Breast epithelium (tissue), 4 donors: Measurements from ENCODE around the gene PLXNA4. TPM values are rescaled to one million over a fixed set of nuclear protein-coding genes. Genes with fewer than 3 reads are reported as not detected.

ENCODE experiments used
- DNase-seq, 2 donors: peaks; one replicate each; pipeline ENCODE4 v3.0.0-alpha.2; 2019; ENCODE audit warnings: low spot score in 2 of 2
- H3K27ac ChIP-seq, 2 donors: fragments of 200-600 bp; sonication (generic) in 1 of 2; one replicate each; pipeline ENCODE4 v1.5.1; 2016 to 2019; ENCODE audit warnings: mild to moderate bottlenecking in 1 of 2
- H3K27me3 ChIP-seq, 2 donors: fragments of 200-600 bp; sonication (generic) in 1 of 2; one replicate each; pipeline versions ENCODE4 v1.5.1 to v1.6.0; 2017 to 2019; ENCODE audit warnings: control low read depth in 1 of 2, mild to moderate bottlenecking in 1 of 2
- H3K36me3 ChIP-seq: fragments of 200-600 bp; one replicate; pipeline ENCODE4 v1.5.1; 2019
- H3K4me1 ChIP-seq, 2 donors: fragments of 200-600 bp; sonication (generic); one replicate each; pipeline ENCODE4 v1.5.1; 2016 to 2019; ENCODE audit warnings: control low read depth in 1 of 2
- H3K4me3 ChIP-seq, 3 donors: fragments of 200-600 bp; sonication (generic); 1 replicate in 2 of 3; 2 replicates in 1 of 3; pipeline ENCODE4 v1.5.1; 2016 to 2019; ENCODE audit warnings: mild to moderate bottlenecking in 3 of 3, moderate library complexity in 2 of 3
- H3K9me3 ChIP-seq, 2 donors: fragments of 200-600 bp; sonication (generic) in 1 of 2; one replicate each; pipeline ENCODE4 v1.5.1; 2016 to 2019; ENCODE audit warnings: control low read depth in 1 of 2
- CTCF ChIP-seq, 3 donors: fragments of 450-650 bp; IDR thresholded peaks; one replicate each; pipeline ENCODE4 v1.5.1; 2016 to 2017; ENCODE audit warnings: antibody characterized with exemption in 3 of 3, mild to moderate bottlenecking in 3 of 3, moderate library complexity in 3 of 3
- POLR2A ChIP-seq: fragments of 450-650 bp; IDR thresholded peaks from one replicate; pipeline ENCODE4 v1.6.1; 2016; ENCODE audit warnings: antibody characterized with exemption, mild to moderate bottlenecking, moderate library complexity
- POLR2AphosphoS5 ChIP-seq, 3 donors: sonication (generic); formaldehyde crosslinking; IDR thresholded peaks; one replicate each; pipeline ENCODE4 v1.6.1; 2017; ENCODE audit warnings: antibody characterized with exemption in 3 of 3
- intact Hi-C: fragments of 100-400 bp; cut with DNase I; formaldehyde crosslinking; loops from one replicate; pipeline ENCODE4 v1.15.1; 2023; ENCODE audit warnings: low total_unique reads
- total RNA-seq, 3 donors: library from RNA; depleted of rRNA; stranded (reverse); fragments of >200 nt; gene quantifications; one replicate each; pipeline ENCODE4 v1.1.0, GENCODE V29; 2016

Gene PLXNA4
- total RNA-seq, 3 donors from 2014 or later = 7.2 to 32.5 (median 26.2) TPM

DNA sequence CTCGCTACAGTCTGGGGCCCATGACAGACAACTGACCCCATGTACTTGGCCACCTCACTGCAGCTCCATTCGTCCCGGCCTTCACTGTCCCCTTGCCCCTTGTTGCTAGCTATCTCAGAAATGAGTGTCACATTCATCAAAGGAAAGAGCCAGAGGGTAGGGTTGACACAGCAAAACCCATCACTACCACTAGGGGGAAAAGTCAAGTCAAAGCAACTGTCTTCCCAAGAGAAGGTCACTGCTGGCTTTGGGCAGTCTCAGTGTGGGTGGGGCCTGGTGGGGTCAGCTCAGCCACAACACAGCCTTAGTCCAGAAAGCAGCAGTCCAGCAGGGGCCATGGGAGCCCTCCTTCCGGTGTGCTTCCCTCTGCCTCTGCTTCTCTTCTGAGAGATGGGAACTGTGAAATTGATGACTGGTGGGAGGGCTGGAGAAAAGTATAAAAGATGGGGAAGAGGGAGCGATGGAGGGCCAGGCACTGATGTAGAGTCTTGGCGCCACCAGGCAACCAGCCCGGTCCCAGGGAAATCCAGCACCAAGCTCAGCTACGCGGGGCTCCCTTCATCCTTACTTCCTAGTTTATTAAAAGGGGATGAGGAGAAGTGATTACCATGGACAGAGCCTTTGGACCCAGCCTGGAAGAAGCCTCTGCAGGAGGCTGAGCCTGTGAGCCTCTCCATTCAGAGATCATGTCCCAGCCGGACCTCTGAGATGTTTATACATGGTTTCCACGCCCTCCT, 58.0 kb downstream of the PLXNA4 start:
- Histone ChIP-seq H3K4me1 (no peaks in the 10 kb centered on the region), H3K27me3 (no peaks in the 10 kb centered on the region), H3K27ac (no peak overlapping the region), H3K4me3 (no peak overlapping the region), H3K36me3 (no peaks in the 10 kb centered on the region), H3K9me3 (no peaks in the 10 kb centered on the region)
- TF ChIP-seq POLR2AphosphoS5 (IDR thresholded peaks at IDR 0.05) = no peak
- TF ChIP-seq POLR2A = no peak
- TF ChIP-seq CTCF (IDR thresholded peaks at IDR 0.05) = no peak
- no peak for DNase-seq
- intact Hi-C loops = no loop called here

- no peak for DNase-seq
- Histone ChIP-seq H3K27me3 (no peaks in the 10 kb centered on the region), H3K27ac (no peak overlapping the region), H3K4me1 (no peaks in the 10 kb centered on the region), H3K36me3 (no peaks in the 10 kb centered on the region), H3K9me3 (no peaks in the 10 kb centered on the region), H3K4me3 (no peak overlapping the region)
- intact Hi-C loops = no loop called here
- TF ChIP-seq POLR2A = no peak
- TF ChIP-seq POLR2AphosphoS5 (IDR thresholded peaks at IDR 0.05) = no peak
- TF ChIP-seq CTCF (IDR thresholded peaks at IDR 0.05) = no peak
Measured at GRCh38 chr7:132516042-132516840, 60.0 kb downstream of the PLXNA4 start.

DNA sequence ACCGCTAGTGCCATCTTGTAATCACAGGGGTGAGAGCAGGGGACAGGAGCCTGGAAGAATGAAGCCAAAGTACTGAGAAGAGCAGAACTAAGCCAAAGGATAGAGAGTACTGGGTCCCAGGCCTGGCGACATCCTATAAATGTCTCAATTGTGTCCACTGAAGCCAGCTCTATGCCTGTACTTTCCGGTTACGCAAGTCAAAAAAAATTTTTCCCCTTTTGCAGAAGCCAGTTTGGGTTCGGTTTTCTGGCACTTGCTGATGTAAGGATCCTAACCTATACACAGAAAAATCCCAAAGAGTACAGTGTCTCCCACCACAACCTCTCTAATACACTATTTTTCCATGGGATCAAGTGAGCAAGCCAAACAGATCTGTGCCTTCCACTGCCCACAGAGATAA, 61.1 kb downstream of the PLXNA4 start:
- H3K27ac ChIP-seq = no peak overlapping the region
- DNase-seq = no peak
- no peak overlapping the region for H3K4me3 ChIP-seq
- H3K4me1 ChIP-seq = no peaks in the 10 kb centered on the region
- H3K9me3 ChIP-seq = no peaks in the 10 kb centered on the region
- no peak for TF ChIP-seq CTCF (IDR thresholded peaks at IDR 0.05)
- no peak for TF ChIP-seq POLR2AphosphoS5 (IDR thresholded peaks at IDR 0.05)
- no peak for TF ChIP-seq POLR2A
- H3K36me3 ChIP-seq = no peaks in the 10 kb centered on the region
- intact Hi-C loops = no loop called here
- H3K27me3 ChIP-seq = no peaks in the 10 kb centered on the region

DNA sequence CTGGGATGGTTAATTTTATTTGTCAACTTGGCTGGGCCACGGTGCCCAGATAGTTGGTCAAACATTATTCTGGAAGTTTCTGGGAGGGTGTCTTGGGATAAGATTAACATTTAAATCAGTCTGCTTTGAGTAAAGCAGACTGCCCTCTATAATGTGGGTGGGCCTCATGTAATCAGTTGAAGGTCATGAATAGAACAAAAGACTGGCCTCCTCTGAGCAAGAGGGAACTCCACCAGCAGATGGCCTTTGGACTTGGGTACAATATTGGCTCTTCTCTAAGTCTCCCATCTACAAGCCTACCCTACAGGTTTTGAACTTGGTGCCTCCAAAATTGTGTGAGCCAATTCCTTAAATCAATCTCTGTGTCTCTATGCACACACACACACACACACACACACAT, 61.8 kb downstream of the PLXNA4 start:
- Histone ChIP-seq H3K36me3 (no peaks in the 10 kb centered on the region), H3K4me3 (no peak overlapping the region), H3K27ac (no peak overlapping the region), H3K9me3 (no peaks in the 10 kb centered on the region), H3K4me1 (no peaks in the 10 kb centered on the region), H3K27me3 (no peaks in the 10 kb centered on the region)
- intact Hi-C loops = no loop called here
- no peak for DNase-seq
- TF ChIP-seq POLR2AphosphoS5 (IDR thresholded peaks at IDR 0.05) (no peak), POLR2A (no peak), CTCF (IDR thresholded peaks at IDR 0.05) (no peak)

DNA sequence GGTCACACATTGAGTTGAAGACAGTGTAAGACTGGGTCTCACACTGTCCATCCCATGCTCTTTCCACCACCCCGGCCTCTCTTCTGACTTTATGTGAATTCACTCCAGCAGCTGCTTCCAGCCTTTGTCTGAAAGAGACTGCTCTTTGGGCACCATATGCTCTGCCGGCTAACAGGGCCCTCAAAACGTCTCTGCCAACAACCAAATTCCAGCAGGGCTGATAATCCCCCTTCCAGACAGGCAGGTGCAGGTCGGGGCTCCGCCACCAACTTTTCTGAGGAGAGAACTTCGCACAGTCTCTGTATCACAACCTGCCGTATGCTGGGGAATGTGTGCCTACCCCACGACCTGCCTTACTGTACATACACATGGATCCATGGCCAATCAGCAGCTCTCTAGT, 64.3 kb downstream of the PLXNA4 start:
- Histone ChIP-seq H3K9me3 (no peaks in the 10 kb centered on the region), H3K4me3 (no peak overlapping the region), H3K36me3 (no peaks in the 10 kb centered on the region), H3K27me3 (no peaks in the 10 kb centered on the region), H3K4me1 (no peaks in the 10 kb centered on the region), H3K27ac (no peak overlapping the region)
- intact Hi-C loops = no loop called here
- TF ChIP-seq CTCF (IDR thresholded peaks at IDR 0.05) = no peak
- no peak for TF ChIP-seq POLR2AphosphoS5 (IDR thresholded peaks at IDR 0.05)
- TF ChIP-seq POLR2A = no peak
- DNase-seq = no peak
